ENCODE results near the gene PARN. TPM values are rescaled to one million over a fixed set of nuclear protein-coding genes. Genes with fewer than 3 reads are reported as not detected.

Gene PARN
- total RNA-seq, 1 experiment from 2014 or later, result 56.2 TPM

- H3K4me1 Mint-ChIP-seq, result no peaks in the 10 kb centered on the region
- no peaks in the 10 kb centered on the region for H3K9me3 ChIP-seq (ENCODE audit: control insufficient read depth, low read depth, low read length)
- no peaks in the 10 kb centered on the region for H4K20me1 ChIP-seq (ENCODE audit: control insufficient read depth, insufficient read depth, insufficient read length)
- H3K4me1 ChIP-seq (ENCODE audit: insufficient read depth, low read length), result no peaks in the 10 kb centered on the region
- peaks cover 43 to 93% (median 68%) of the 10 kb centered on the region in 3 experiments for H3K36me3 Mint-ChIP-seq (ENCODE audit: insufficient read depth in 1 of 3, low read depth in 3 of 3)
- H3K4me3 Mint-ChIP-seq, result no peak overlapping the region
- H4K91ac ChIP-seq (ENCODE audit: insufficient read length, low read depth, low read length), result no peak overlapping the region
- H3K79me1 ChIP-seq (ENCODE audit: insufficient read depth, low read depth, low read length, poor library complexity, severe bottlenecking), result no peaks in the 10 kb centered on the region
- no peak overlapping the region for H3K23ac ChIP-seq (ENCODE audit: insufficient read length, low read depth, low read length)
- TF ChIP-seq CTCF (conservative IDR thresholded peaks at IDR 0.05), result no peak
- no peaks in the 10 kb centered on the region for H3K27me3 ChIP-seq (ENCODE audit: insufficient read depth, low read length)
- no peak overlapping the region for H4K8ac ChIP-seq (replicated peaks; ENCODE audit: insufficient read length, low read depth, low read length)
- no peak overlapping the region for H2AFZ ChIP-seq (ENCODE audit: low read length)
- H3K27me3 Mint-ChIP-seq (ENCODE audit: low read depth), result no peaks in the 10 kb centered on the region
- H3K56ac ChIP-seq (ENCODE audit: insufficient read length, low read depth, low read length), result no peak overlapping the region
- no peak overlapping the region for H4K5ac ChIP-seq (ENCODE audit: insufficient read length, low read depth, low read length)
- no peak overlapping the region for H3K27ac ChIP-seq (ENCODE audit: insufficient read length, low read depth, low read length)
- H3T11ph ChIP-seq (ENCODE audit: low read length), result no peak overlapping the region
- no peaks in the 10 kb centered on the region for H3K23me2 ChIP-seq (ENCODE audit: insufficient read length, low read depth, low read length, poor library complexity, severe bottlenecking)
- no peak overlapping the region for H3K4me2 ChIP-seq (ENCODE audit: insufficient read depth, insufficient read length, low read length)
- H2BK5ac ChIP-seq (ENCODE audit: insufficient read length, low read length), result no peak overlapping the region
- H3K79me2 ChIP-seq (ENCODE audit: insufficient read depth, low read length), result no peaks in the 10 kb centered on the region
- no peak overlapping the region for H3K4ac ChIP-seq (ENCODE audit: low read depth, low read length)
- no CpG with 5 or more reads among the region's 2 CpGs for WGBS (ENCODE audit: extremely low coverage, insufficient read length, low lambda C conversion rate)
- H3K9ac ChIP-seq (ENCODE audit: extremely low read depth, insufficient read length, low read length), result no peak overlapping the region
- peaks cover 12 to 16% of the 10 kb centered on the region in 2 experiments; a peak in 4 of 5 replicates for H3K9me3 Mint-ChIP-seq
- no peak overlapping the region for H2BK120ac ChIP-seq (ENCODE audit: low read depth, low read length, poor library complexity, severe bottlenecking)
- H2BK12ac ChIP-seq (ENCODE audit: insufficient read length, low read depth, low read length), result no peak overlapping the region
- no peak overlapping the region for H2BK20ac ChIP-seq (ENCODE audit: low read depth, low read length, poor library complexity, severe bottlenecking)
- no peak overlapping the region for H3K14ac ChIP-seq (ENCODE audit: insufficient read depth, low read length)
- no peak overlapping the region for H2BK15ac ChIP-seq (ENCODE audit: low read depth, low read length)
- H3K27ac Mint-ChIP-seq, result no peak overlapping the region
- H3K18ac ChIP-seq (ENCODE audit: insufficient read length, low read depth, low read length), result no peak overlapping the region
- no peak overlapping the region for H2AK5ac ChIP-seq (ENCODE audit: insufficient read length, low read length)
- DNase-seq, result no peak
Observed at GRCh38 chr16:14579266-14579665, 50.8 kb downstream of the PARN start.
